Suprapubic skin (tissue), 4 donors: ENCODE data around the gene ADCK2. TPM values are rescaled to one million over a fixed set of nuclear protein-coding genes. Genes with fewer than 3 reads are reported as not detected.

Source experiments
- DNase-seq, 2 donors: peaks; one replicate each; pipeline ENCODE4 v3.0.0-alpha.2; 2019; ENCODE audit warnings: low spot score in 2 of 2
- H3K27ac ChIP-seq: fragments of 200-600 bp; sonication (generic); one replicate; pipeline ENCODE4 v1.5.1; 2019
- H3K27me3 ChIP-seq: fragments of 200-600 bp; sonication (generic); one replicate; pipeline ENCODE4 v1.5.1; 2019
- H3K36me3 ChIP-seq: fragments of 200-600 bp; sonication (generic); one replicate; pipeline ENCODE4 v1.5.1; 2019
- H3K4me1 ChIP-seq: fragments of 200-600 bp; sonication (generic); one replicate; pipeline ENCODE4 v1.5.1; 2019
- H3K4me3 ChIP-seq: fragments of 200-600 bp; sonication (generic); one replicate; pipeline ENCODE4 v1.5.1; 2019; ENCODE audit warnings: mild to moderate bottlenecking
- H3K9me3 ChIP-seq: fragments of 200-600 bp; sonication (generic); one replicate; pipeline ENCODE4 v1.5.1; 2019
- CTCF ChIP-seq, 2 donors: fragments of 200-600 bp in 1 of 2; fragments of 450-650 bp in 1 of 2; sonication (generic) in 1 of 2; IDR thresholded peaks; one replicate each; pipeline ENCODE4 v1.5.1; 2016 to 2019; ENCODE audit warnings: antibody characterized with exemption in 2 of 2, mild to moderate bottlenecking in 1 of 2, moderate library complexity in 1 of 2
- EP300 ChIP-seq: sonication (generic); formaldehyde crosslinking; IDR thresholded peaks from one replicate; pipeline ENCODE4 v1.6.1; 2017; ENCODE audit warnings: antibody characterized with exemption
- POLR2A ChIP-seq, 2 donors: fragments of 450-650 bp; IDR thresholded peaks; one replicate each; pipeline ENCODE4 v1.6.1; 2017; ENCODE audit warnings: antibody characterized with exemption in 2 of 2, mild to moderate bottlenecking in 2 of 2, moderate library complexity in 2 of 2
- POLR2AphosphoS5 ChIP-seq, 3 donors: sonication (generic); formaldehyde crosslinking; IDR thresholded peaks; one replicate each; pipeline ENCODE4 v1.6.1; 2017; ENCODE audit warnings: antibody characterized with exemption in 3 of 3
- WGBS: methylation state at CpG from one replicate; pipeline ENCODE4 v1.1.5; 2018; 5-methylcytosine and 5-hydroxymethylcytosine counted together
- total RNA-seq, 4 donors: library from RNA; depleted of rRNA; stranded (reverse); fragments of >200 nt; gene quantifications; one replicate each; pipeline ENCODE4 v1.1.0, GENCODE V29; 2016

ADCK2 gene
- total RNA-seq, 4 donors from 2014 or later, result 41.2 to 65.9 (median 53.3) TPM

- WGBS, result 78% methylated on average over 6 of the region's 6 CpGs
- Histone ChIP-seq H3K27ac (no peak overlapping the region), H3K4me1 (peaks cover 8% of the 10 kb centered on the region), H3K36me3 (no peaks in the 10 kb centered on the region), H3K27me3 (no peaks in the 10 kb centered on the region), H3K4me3 (no peak overlapping the region), H3K9me3 (no peaks in the 10 kb centered on the region)
- TF ChIP-seq CTCF (IDR thresholded peaks at IDR 0.05) (no peak), EP300 (no peak), POLR2A (IDR thresholded peaks at IDR 0.05) (no peak), POLR2AphosphoS5 (IDR thresholded peaks at IDR 0.05) (no peak)
- peak in 1 of 2 donors; percentile 26 for DNase-seq
Observed at GRCh38 chr7:140649556-140650205, 23.1 kb upstream of the ADCK2 start.

GRCh38 chr7:140650367-140650766 lies 22.4 kb upstream of the ADCK2 start:
- TF ChIP-seq CTCF (IDR thresholded peaks at IDR 0.05), result no peak
- TF ChIP-seq EP300, result no peak
- TF ChIP-seq POLR2A (IDR thresholded peaks at IDR 0.05), result no peak
- TF ChIP-seq POLR2AphosphoS5 (IDR thresholded peaks at IDR 0.05), result no peak
- Histone ChIP-seq H3K4me3 (no peak overlapping the region), H3K36me3 (no peaks in the 10 kb centered on the region), H3K4me1 (peaks cover 8% of the 10 kb centered on the region), H3K27me3 (no peaks in the 10 kb centered on the region), H3K27ac (no peak overlapping the region), H3K9me3 (no peaks in the 10 kb centered on the region)
- WGBS, result 88% methylated on average over 12 of the region's 12 CpGs
- DNase-seq, result peak in 1 of 2 donors; percentile 27

- Histone ChIP-seq H3K27ac (no peak overlapping the region), H3K9me3 (no peaks in the 10 kb centered on the region), H3K36me3 (no peaks in the 10 kb centered on the region), H3K4me3 (no peak overlapping the region), H3K27me3 (no peaks in the 10 kb centered on the region), H3K4me1 (peaks cover 25% of the 10 kb centered on the region)
- TF ChIP-seq CTCF (IDR thresholded peaks at IDR 0.05) (peak; percentile 83 to 85), POLR2AphosphoS5 (IDR thresholded peaks at IDR 0.05) (no peak)
- DNase-seq, result peak; percentile 71 to 82
- WGBS, result 23% methylated on average over 14 of the region's 15 CpGs
Observed at GRCh38 chr7:140653319-140654108, 19.2 kb upstream of the ADCK2 start.

GRCh38 chr7:140654109-140654387 lies 18.7 kb upstream of the ADCK2 start:
- no peaks in the 10 kb centered on the region for H3K9me3 ChIP-seq
- TF ChIP-seq CTCF (IDR thresholded peaks at IDR 0.05) (no peak), POLR2A (IDR thresholded peaks at IDR 0.05) (no peak), POLR2AphosphoS5 (IDR thresholded peaks at IDR 0.05) (no peak), EP300 (no peak)
- WGBS, result 60% methylated on average over 2 of the region's 2 CpGs

GRCh38 chr7:140654661-140655060 lies 18.1 kb upstream of the ADCK2 start:
- TF ChIP-seq CTCF (IDR thresholded peaks at IDR 0.05) (no peak), EP300 (no peak), POLR2AphosphoS5 (IDR thresholded peaks at IDR 0.05) (no peak), POLR2A (IDR thresholded peaks at IDR 0.05) (no peak)
- 94% methylated on average over 4 of the region's 4 CpGs for WGBS
- H3K4me3 ChIP-seq, result no peak overlapping the region

More at GRCh38 chr7:140654109-140654387, 18.7 kb upstream of the ADCK2 start:
- Histone ChIP-seq H3K4me3 (no peak overlapping the region), H3K27ac (no peak overlapping the region), H3K27me3 (no peaks in the 10 kb centered on the region), H3K4me1 (peaks cover 25% of the 10 kb centered on the region), H3K36me3 (no peaks in the 10 kb centered on the region)
- DNase-seq, result peak; percentile 0 to 15

More at GRCh38 chr7:140654661-140655060, 18.1 kb upstream of the ADCK2 start:
- no peak overlapping the region for H3K27ac ChIP-seq
- no peaks in the 10 kb centered on the region for H3K27me3 ChIP-seq
- DNase-seq, result peak in 1 of 2 donors; percentile 24
- H3K9me3 ChIP-seq, result no peaks in the 10 kb centered on the region
- no peaks in the 10 kb centered on the region for H3K36me3 ChIP-seq
- H3K4me1 ChIP-seq, result peaks cover 25% of the 10 kb centered on the region
